Measurements from ENCODE around the gene SLA2. TPM values are rescaled to one million over a fixed set of nuclear protein-coding genes. Genes with fewer than 3 reads are reported as not detected.
A peak's percentile ranks its signal among the peaks of the same experiment; 100 is the strongest.

The SLA2 gene
- total RNA-seq, 5 donors from 2014 or later (not counting 1 experiment from before 2014, with no cell fraction given): 26.2 to 46.0 (median 28.8) TPM

GRCh38 chr20:36624944-36625324, 21.1 kb downstream of the SLA2 start:
- POLR2A ChIA-PET: interaction anchor here in 1 of 2 donors (0.7 kb wide), 1 partner anchor 254 kb away, joined by 15 read pairs; no protein-coding TSS in a partner anchor
- Mint-ChIP-seq H3K9me3 (no peaks in the 10 kb centered on the region), H3K4me1 (peaks cover 51 to 62% (median 51%) of the 10 kb centered on the region in 3 donors), H3K27ac (peak overlapping the region; percentile 77 to 84), H3K36me3 (peaks cover 44% of the 10 kb centered on the region), H3K27me3 (no peaks in the 10 kb centered on the region), H3K4me3 (no peak overlapping the region)
- CTCF ChIA-PET: interaction anchor here in 1 of 2 donors (0.6 kb wide), 1 partner anchor 34 kb away, joined by 3 read pairs; no protein-coding TSS in a partner anchor
- no CpG with 5 or more reads among the region's 2 CpGs for WGBS (ENCODE audit: insufficient coverage)
- no peak overlapping the region for H3K27ac ChIP-seq (ENCODE audit: low read length)
- H3K27me3 ChIP-seq (replicated peaks in 1 of 2; ENCODE audit: control insufficient read depth in 2 of 2, extremely low read depth in 1 of 2, insufficient read depth in 2 of 2, low read length in 1 of 2): no peaks in the 10 kb centered on the region
- no peak for ATAC-seq (replicated peaks in 1 of 4)
- peaks cover 13 to 57% of the 10 kb centered on the region in 2 donors for H3K36me3 ChIP-seq (ENCODE audit: control insufficient read depth in 2 of 2, extremely low read depth in 1 of 2, insufficient read depth in 1 of 2, low read length in 1 of 2)
- no peak for DNase-seq
- no peaks in the 10 kb centered on the region for H3K9me3 ChIP-seq
- no peak overlapping the region for H3K4me3 ChIP-seq (ENCODE audit: control insufficient read depth in 1 of 2, extremely low read depth in 1 of 2, low read length in 1 of 2)
- peaks cover 7 to 42% of the 10 kb centered on the region in 2 experiments for H3K4me1 ChIP-seq (ENCODE audit: control insufficient read depth in 1 of 2, extremely low read depth in 1 of 2, insufficient read depth in 2 of 2, low read length in 2 of 2)

GRCh38 chr20:36624068-36624943, 21.7 kb downstream of the SLA2 start:
- no peak for ATAC-seq (replicated peaks in 1 of 4)
- no peak overlapping the region for H3K4me3 Mint-ChIP-seq
- Histone ChIP-seq H3K4me1 (ENCODE audit: control insufficient read depth in 1 of 2, extremely low read depth in 1 of 2, insufficient read depth in 2 of 2, low read length in 2 of 2) (peaks cover 2 to 36% of the 10 kb centered on the region in 2 experiments), H3K27me3 (replicated peaks in 1 of 2; ENCODE audit: control insufficient read depth in 2 of 2, extremely low read depth in 1 of 2, insufficient read depth in 2 of 2, low read length in 1 of 2) (no peaks in the 10 kb centered on the region), H3K36me3 (ENCODE audit: control insufficient read depth in 2 of 2, extremely low read depth in 1 of 2, insufficient read depth in 1 of 2, low read length in 1 of 2) (peaks cover 13 to 57% of the 10 kb centered on the region in 2 donors), H3K4me3 (ENCODE audit: control insufficient read depth in 1 of 2, extremely low read depth in 1 of 2, low read length in 1 of 2) (no peak overlapping the region), H3K9me3 (no peaks in the 10 kb centered on the region), H3K27ac (ENCODE audit: low read length) (peak overlapping the region; percentile 32)
- H3K4me1 Mint-ChIP-seq: peaks cover 45 to 55% (median 45%) of the 10 kb centered on the region in 3 donors
- no peaks in the 10 kb centered on the region for H3K9me3 Mint-ChIP-seq
- ChIA-PET POLR2A (no interaction called here), CTCF (interaction anchor here in 1 of 2 donors (0.6 kb wide), 1 partner anchor 34 kb away, joined by 3 read pairs; no protein-coding TSS in a partner anchor)
- no peaks in the 10 kb centered on the region for H3K27me3 Mint-ChIP-seq
- peaks cover 40% of the 10 kb centered on the region for H3K36me3 Mint-ChIP-seq
- peak overlapping the region; percentile 77 to 84 for H3K27ac Mint-ChIP-seq
- no peak for DNase-seq
- WGBS (ENCODE audit: insufficient coverage): 71% methylated on average over 8 of the region's 14 CpGs

GRCh38 chr20:36623444-36623843, 22.6 kb downstream of the SLA2 start:
- peaks cover 2 to 27% of the 10 kb centered on the region in 2 experiments for H3K4me1 ChIP-seq (ENCODE audit: control insufficient read depth in 1 of 2, extremely low read depth in 1 of 2, insufficient read depth in 2 of 2, low read length in 2 of 2)
- WGBS (ENCODE audit: insufficient coverage): no CpG with 5 or more reads among the region's 2 CpGs
- no peaks in the 10 kb centered on the region for H3K27me3 Mint-ChIP-seq
- CTCF ChIA-PET: no interaction called here
- peak overlapping the region; percentile 32 for H3K27ac ChIP-seq (ENCODE audit: low read length)
- no peak overlapping the region for H3K4me3 ChIP-seq (ENCODE audit: control insufficient read depth in 1 of 2, extremely low read depth in 1 of 2, low read length in 1 of 2)
- ATAC-seq (replicated peaks in 1 of 4) (no peak), DNase-seq (no peak)
- POLR2A ChIA-PET: no interaction called here
- no peak overlapping the region for H3K4me3 Mint-ChIP-seq
- H3K36me3 Mint-ChIP-seq: peaks cover 37% of the 10 kb centered on the region
- no peaks in the 10 kb centered on the region for H3K27me3 ChIP-seq (replicated peaks in 1 of 2; ENCODE audit: control insufficient read depth in 2 of 2, extremely low read depth in 1 of 2, insufficient read depth in 2 of 2, low read length in 1 of 2)
- peak overlapping the region; percentile 77 to 84 for H3K27ac Mint-ChIP-seq
- H3K4me1 Mint-ChIP-seq: peaks cover 40 to 48% (median 41%) of the 10 kb centered on the region in 3 donors
- H3K36me3 ChIP-seq (ENCODE audit: control insufficient read depth in 2 of 2, extremely low read depth in 1 of 2, insufficient read depth in 1 of 2, low read length in 1 of 2): peaks cover 13 to 52% of the 10 kb centered on the region in 2 donors
- H3K9me3 ChIP-seq: no peaks in the 10 kb centered on the region
- no peaks in the 10 kb centered on the region for H3K9me3 Mint-ChIP-seq

- Mint-ChIP-seq H3K9me3 (no peaks in the 10 kb centered on the region), H3K4me1 (peaks cover 27 to 34% (median 29%) of the 10 kb centered on the region in 3 donors), H3K4me3 (no peak overlapping the region), H3K27ac (peak overlapping the region; percentile 50 to 72), H3K27me3 (no peaks in the 10 kb centered on the region), H3K36me3 (peaks cover 23% of the 10 kb centered on the region)
- Histone ChIP-seq H3K27ac (ENCODE audit: low read length) (no peak overlapping the region), H3K4me1 (ENCODE audit: control insufficient read depth in 1 of 2, extremely low read depth in 1 of 2, insufficient read depth in 2 of 2, low read length in 2 of 2) (peaks cover 2 to 11% of the 10 kb centered on the region in 2 experiments), H3K27me3 (replicated peaks in 1 of 2; ENCODE audit: control insufficient read depth in 2 of 2, extremely low read depth in 1 of 2, insufficient read depth in 2 of 2, low read length in 1 of 2) (no peaks in the 10 kb centered on the region), H3K4me3 (ENCODE audit: control insufficient read depth in 1 of 2, extremely low read depth in 1 of 2, low read length in 1 of 2) (no peak overlapping the region), H3K9me3 (no peaks in the 10 kb centered on the region), H3K36me3 (ENCODE audit: control insufficient read depth in 2 of 2, extremely low read depth in 1 of 2, insufficient read depth in 1 of 2, low read length in 1 of 2) (peaks cover 11 to 29% of the 10 kb centered on the region in 2 donors)
- POLR2A ChIA-PET: no interaction called here
- DNase-seq: no peak
- no peak for ATAC-seq (replicated peaks in 1 of 4)
- 98% methylated on average over 5 of the region's 5 CpGs for WGBS (ENCODE audit: insufficient coverage)
- CTCF ChIA-PET: no interaction called here
Observed at GRCh38 chr20:36620917-36621316, 25.1 kb downstream of the SLA2 start.

GRCh38 chr20:36614781-36615557, 31.0 kb downstream of the SLA2 start:
- peak overlapping the region; percentile 21 to 69 for H3K27ac Mint-ChIP-seq
- Histone ChIP-seq H3K4me3 (ENCODE audit: control insufficient read depth in 1 of 2, extremely low read depth in 1 of 2, low read length in 1 of 2) (no peak overlapping the region), H3K27ac (ENCODE audit: low read length) (no peak overlapping the region), H3K4me1 (ENCODE audit: control insufficient read depth in 1 of 2, extremely low read depth in 1 of 2, insufficient read depth in 2 of 2, low read length in 2 of 2) (peaks cover 0 to 9% of the 10 kb centered on the region in 2 experiments), H3K36me3 (ENCODE audit: control insufficient read depth in 2 of 2, extremely low read depth in 1 of 2, insufficient read depth in 1 of 2, low read length in 1 of 2) (peaks cover 8 to 58% of the 10 kb centered on the region in 2 donors), H3K9me3 (no peaks in the 10 kb centered on the region), H3K27me3 (replicated peaks in 1 of 2; ENCODE audit: control insufficient read depth in 2 of 2, extremely low read depth in 1 of 2, insufficient read depth in 2 of 2, low read length in 1 of 2) (no peaks in the 10 kb centered on the region)
- ChIA-PET CTCF (no interaction called here), POLR2A (interaction anchor here (0.5 to 1.0 kb wide), 3 partner anchors 22 to 1222 kb away, joined by 3 to 12 read pairs (median 4); partner anchors contain the start of gene SLA2 (in 1 of the 2))
- H3K4me3 Mint-ChIP-seq: no peak overlapping the region
- DNase-seq (no peak), ATAC-seq (replicated peaks in 1 of 4) (no peak)
- WGBS (ENCODE audit: insufficient coverage): 86% methylated on average over 9 of the region's 14 CpGs
- peaks cover 11 to 25% (median 12%) of the 10 kb centered on the region in 3 donors for H3K4me1 Mint-ChIP-seq
- no peaks in the 10 kb centered on the region for H3K9me3 Mint-ChIP-seq
- H3K27me3 Mint-ChIP-seq: no peaks in the 10 kb centered on the region
- peaks cover 25% of the 10 kb centered on the region for H3K36me3 Mint-ChIP-seq

GRCh38 chr20:36613974-36614373, 32.0 kb downstream of the SLA2 start:
- Histone ChIP-seq H3K27ac (ENCODE audit: low read length) (no peak overlapping the region), H3K36me3 (ENCODE audit: control insufficient read depth in 2 of 2, extremely low read depth in 1 of 2, insufficient read depth in 1 of 2, low read length in 1 of 2) (peaks cover 8 to 66% of the 10 kb centered on the region in 2 donors), H3K9me3 (no peaks in the 10 kb centered on the region), H3K4me3 (ENCODE audit: control insufficient read depth in 1 of 2, extremely low read depth in 1 of 2, low read length in 1 of 2) (no peak overlapping the region), H3K27me3 (replicated peaks in 1 of 2; ENCODE audit: control insufficient read depth in 2 of 2, extremely low read depth in 1 of 2, insufficient read depth in 2 of 2, low read length in 1 of 2) (no peaks in the 10 kb centered on the region), H3K4me1 (ENCODE audit: control insufficient read depth in 1 of 2, extremely low read depth in 1 of 2, insufficient read depth in 2 of 2, low read length in 2 of 2) (peaks cover 0 to 9% of the 10 kb centered on the region in 2 experiments)
- Mint-ChIP-seq H3K27me3 (no peaks in the 10 kb centered on the region), H3K4me3 (no peak overlapping the region), H3K9me3 (no peaks in the 10 kb centered on the region), H3K4me1 (peaks cover 11 to 32% (median 12%) of the 10 kb centered on the region in 3 donors), H3K36me3 (peaks cover 34% of the 10 kb centered on the region), H3K27ac (peak overlapping the region in 1 of 2 donors; percentile 69)
- ChIA-PET CTCF (interaction anchor here in 1 of 2 donors (0.6 to 1.2 kb wide), 4 partner anchors 32 to 1230 kb away, joined by 3 to 4 read pairs (median 3); partner anchors contain the start of genes DSN1 and SLA2), POLR2A (interaction anchor here (0.6 to 1.0 kb wide), 2 partner anchors 16 to 32 kb away, joined by 4 to 10 read pairs; partner anchors contain the start of gene SLA2 (in 1 of the 2))
- WGBS (ENCODE audit: insufficient coverage): 97% methylated on average over 3 of the region's 3 CpGs
- DNase-seq (no peak), ATAC-seq (replicated peaks in 1 of 4) (no peak)

Measured in T-cell (primary cell).